GM10248 (cell line): Measurements from ENCODE around the gene DRC1.

Source experiments
- CTCF ChIA-PET: fragments of 300-600 bp; sonication (Branson Sonifier 250); formaldehyde crosslinking; extraction: SDS; loops from one replicate; lab custom pipeline; 2021; ENCODE audit warnings: antibody characterized with exemption; lab: Yijun Ruan, JAX
- POLR2A ChIA-PET: fragments of 350-650 bp; sonication (Branson Sonifier 250); formaldehyde crosslinking; extraction: SDS; loops from one replicate; lab custom pipeline; 2020; ENCODE audit warnings: antibody characterized with exemption; lab: Yijun Ruan, JAX
- DNase-seq: peaks from one replicate; pipeline ENCODE4 v3.0.0; 2012; ENCODE audit errors: extremely low spot score
- TF ChIP-seq, protein P1 (sequence below): IDR thresholded peaks from 2 replicates; pipeline ENCODE4 v1.5.1; 2012; ENCODE audit warnings: mild to moderate bottlenecking, low read depth; ENCODE audit errors: extremely low read depth, missing control alignments, control extremely low read depth

Gene DRC1

DNA sequence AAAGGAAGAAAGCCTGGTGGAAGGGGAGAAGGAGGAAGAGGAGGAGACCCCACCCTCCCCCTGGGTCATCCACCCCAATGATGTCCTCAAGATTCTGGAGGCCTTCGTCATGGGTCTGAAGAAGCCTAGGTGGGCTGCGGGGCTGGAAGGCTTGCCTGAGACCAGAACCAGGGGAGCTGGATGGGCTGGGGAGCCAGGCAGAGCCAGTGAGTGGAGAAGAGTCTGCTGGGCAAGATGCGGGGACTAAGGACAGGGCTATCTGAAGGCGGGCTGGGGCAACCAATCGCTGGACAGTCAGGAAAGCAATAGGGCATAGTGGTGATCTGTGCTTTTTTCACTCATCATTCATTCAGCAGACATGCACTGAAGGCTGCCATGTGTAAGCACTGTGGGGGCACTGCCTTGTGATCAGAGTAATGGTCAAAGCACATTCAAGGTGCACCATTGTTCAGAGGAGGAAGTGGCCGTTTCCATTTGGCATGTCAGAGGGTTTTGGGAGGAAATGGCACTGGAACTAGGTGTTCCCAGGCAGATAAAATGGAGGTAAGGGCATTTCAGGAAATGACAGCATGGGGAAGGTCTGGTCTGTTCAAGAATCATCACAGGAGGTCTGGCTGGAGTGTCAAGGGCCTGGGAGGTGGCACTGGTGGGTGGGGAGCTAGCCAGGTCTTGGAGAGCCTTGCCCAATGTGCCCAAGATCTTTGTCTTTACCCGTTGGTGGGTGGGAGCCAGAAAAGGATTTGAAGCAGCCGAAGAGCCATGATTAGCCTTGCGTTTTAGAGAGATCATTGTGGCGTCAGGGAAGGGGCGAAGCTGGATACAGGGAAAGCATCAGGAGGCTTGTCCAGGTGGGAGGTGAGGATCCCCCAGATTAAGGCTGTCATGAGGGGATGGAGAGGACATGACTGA, 52.0 kb downstream of the DRC1 start:
- ChIA-PET POLR2A (interaction anchor here (0.6 kb wide), 1 partner anchor 128 kb away, joined by 3 read pairs; no protein-coding TSS in a partner anchor), CTCF (no interaction called here)
- DNase-seq: no peak
- TF ChIP-seq, protein P1, sequence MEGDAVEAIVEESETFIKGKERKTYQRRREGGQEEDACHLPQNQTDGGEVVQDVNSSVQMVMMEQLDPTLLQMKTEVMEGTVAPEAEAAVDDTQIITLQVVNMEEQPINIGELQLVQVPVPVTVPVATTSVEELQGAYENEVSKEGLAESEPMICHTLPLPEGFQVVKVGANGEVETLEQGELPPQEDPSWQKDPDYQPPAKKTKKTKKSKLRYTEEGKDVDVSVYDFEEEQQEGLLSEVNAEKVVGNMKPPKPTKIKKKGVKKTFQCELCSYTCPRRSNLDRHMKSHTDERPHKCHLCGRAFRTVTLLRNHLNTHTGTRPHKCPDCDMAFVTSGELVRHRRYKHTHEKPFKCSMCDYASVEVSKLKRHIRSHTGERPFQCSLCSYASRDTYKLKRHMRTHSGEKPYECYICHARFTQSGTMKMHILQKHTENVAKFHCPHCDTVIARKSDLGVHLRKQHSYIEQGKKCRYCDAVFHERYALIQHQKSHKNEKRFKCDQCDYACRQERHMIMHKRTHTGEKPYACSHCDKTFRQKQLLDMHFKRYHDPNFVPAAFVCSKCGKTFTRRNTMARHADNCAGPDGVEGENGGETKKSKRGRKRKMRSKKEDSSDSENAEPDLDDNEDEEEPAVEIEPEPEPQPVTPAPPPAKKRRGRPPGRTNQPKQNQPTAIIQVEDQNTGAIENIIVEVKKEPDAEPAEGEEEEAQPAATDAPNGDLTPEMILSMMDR: no peak

DNA sequence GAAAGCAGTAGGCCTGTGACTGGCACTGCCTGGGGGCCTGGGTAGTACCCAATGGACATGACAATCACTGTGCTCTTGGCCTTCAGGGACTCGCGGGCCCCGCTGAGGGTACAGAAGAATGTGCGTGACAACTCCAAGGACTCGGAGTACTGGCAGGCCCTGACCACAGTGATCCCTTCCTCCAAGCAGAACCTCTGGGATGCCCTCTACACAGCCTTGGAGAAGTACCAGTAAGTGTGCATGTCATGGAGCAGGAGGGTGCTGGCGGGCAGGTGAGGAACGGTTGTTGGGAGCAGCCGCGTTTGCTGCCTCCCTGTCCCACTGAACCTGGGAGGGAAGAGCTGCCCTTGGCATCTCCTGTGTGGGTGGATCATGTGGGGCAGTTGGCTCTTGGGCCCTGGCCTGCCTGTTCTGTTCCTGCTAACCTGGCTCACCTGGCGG, 52.9 kb downstream of the DRC1 start:
- ChIA-PET POLR2A (no interaction called here), CTCF (interaction anchor here (1.2 to 1.3 kb wide), 2 partner anchors 13 to 55 kb away, joined by 3 to 5 read pairs; no protein-coding TSS in a partner anchor)
- TF ChIP-seq, protein P1: no peak
- DNase-seq: no peak

DNA sequence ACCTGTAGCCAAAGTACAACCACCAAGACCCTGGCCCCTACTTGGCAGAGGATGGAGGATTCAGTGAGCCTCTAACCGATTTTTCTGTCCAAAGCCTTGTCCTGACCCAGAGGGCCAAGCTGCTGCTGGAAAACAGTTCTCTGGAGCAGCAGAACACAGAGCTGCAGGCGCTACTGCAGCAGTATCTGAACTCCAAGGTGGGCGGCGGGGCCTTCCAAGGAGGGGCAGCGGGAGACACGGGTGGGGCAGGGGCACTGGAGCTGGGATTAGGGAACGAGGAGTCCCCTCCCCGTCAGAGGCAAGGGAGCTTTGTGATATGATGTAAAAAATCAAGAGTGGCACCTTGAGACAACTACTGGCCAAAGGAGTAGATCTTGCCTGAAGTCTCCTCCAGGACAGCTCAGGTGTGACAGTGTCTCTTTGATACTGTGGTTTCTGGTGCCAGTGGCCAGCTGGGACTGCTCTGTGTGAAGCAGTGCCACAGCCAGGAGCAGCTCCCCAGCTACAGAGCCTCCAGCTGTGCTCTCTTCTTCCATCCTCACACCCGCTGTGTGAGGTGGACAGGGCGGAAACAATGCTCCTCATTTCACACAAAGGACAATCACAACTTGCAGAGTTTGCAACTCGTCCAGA, 53.4 kb downstream of the DRC1 start:
- ChIA-PET POLR2A (no interaction called here), CTCF (interaction anchor here (1.2 to 1.3 kb wide), 3 partner anchors 12 to 54 kb away, joined by 3 to 5 read pairs (median 3); no protein-coding TSS in a partner anchor)
- no peak for DNase-seq
- TF ChIP-seq, protein P1: no peak

DNA sequence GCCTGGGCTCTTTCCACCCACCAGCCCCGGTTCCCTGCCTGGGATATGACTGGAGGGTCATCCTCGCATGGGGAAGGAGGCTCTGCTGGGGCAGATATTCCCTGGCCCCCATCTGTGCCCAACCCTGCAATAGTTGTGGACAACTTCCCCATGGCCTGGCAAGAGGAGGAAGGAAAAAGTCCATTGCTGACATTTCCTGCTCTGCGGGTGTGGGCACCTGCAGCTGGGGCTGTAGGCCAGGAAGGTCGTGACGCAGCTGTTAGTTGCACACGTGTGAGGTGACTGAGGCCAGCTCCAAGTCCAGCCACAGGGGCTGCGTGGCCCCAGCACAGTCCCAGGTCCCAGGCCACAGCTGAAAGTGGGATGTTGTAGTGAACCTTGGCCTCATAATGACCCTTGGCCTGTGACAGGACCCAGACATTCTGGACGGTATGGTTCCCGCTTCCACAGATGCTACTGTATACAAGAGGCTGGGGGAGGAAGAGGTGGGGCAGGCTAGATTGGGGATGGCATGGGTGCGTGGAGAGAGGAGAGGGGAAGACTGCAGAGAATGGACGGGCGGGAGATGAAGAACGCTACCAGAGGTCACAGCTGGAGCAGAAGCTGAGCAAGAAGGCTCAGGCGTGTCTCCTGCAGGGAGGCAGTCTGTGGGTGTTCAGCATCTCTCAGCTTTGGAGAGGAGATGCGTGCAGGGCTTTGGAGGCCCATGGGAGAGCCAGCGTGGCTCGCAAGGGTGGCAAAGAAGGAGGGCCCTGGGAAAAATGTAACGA, 54.1 kb downstream of the DRC1 start:
- POLR2A ChIA-PET: no interaction called here
- no peak for DNase-seq
- TF ChIP-seq, protein P1: no peak
- CTCF ChIA-PET: interaction anchor here (1.2 to 1.3 kb wide), 3 partner anchors 12 to 54 kb away, joined by 3 to 5 read pairs (median 3); no protein-coding TSS in a partner anchor

DNA sequence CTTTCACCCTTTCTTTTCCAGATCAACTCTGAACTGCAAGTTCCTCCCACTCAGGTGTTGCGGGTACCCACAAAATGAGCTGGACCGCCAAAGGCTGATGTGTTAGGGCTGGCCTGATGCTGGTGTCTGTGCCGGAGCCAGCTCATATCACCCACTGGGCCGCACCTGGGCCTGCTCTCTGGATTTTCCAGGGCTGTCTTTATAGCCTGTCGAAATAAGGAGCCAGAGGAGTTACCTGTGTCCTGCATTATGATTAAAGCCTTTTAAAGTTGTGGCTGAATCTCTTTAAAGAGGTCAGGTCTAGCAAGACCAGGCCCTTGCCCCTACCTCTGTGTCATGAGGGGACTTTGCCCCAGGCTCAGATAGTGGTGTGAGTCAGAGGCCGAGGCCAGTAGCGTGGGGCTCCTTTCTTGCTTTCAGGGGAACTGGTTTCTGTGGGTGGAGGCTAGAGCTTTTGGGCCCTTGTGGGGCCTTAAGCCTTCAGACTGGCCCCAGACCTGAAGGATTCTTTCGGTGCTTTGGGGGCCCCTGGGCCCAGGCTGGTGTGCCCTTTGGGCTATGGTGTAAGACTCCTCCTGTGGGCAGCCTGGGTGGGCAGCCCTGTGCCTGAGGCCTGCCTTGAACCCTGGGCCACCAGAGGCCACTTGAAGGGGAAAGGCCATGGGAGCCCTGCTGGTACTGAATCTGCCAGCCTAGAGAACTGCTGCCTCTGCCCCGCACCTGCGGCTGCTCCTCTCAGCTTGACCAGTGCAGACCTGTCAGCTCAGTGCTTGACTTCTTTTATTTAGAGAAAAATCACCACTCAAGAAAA, 54.9 kb downstream of the DRC1 start:
- no peak for DNase-seq
- TF ChIP-seq, protein P1: no peak
- ChIA-PET POLR2A (interaction anchor here (0.6 kb wide), 1 partner anchor 26 kb away, joined by 3 read pairs; no protein-coding TSS in a partner anchor), CTCF (interaction anchor here (1.3 kb wide), 1 partner anchor 34 kb away, joined by 3 read pairs; no protein-coding TSS in a partner anchor)
